GM23248 (cell line): ENCODE data around the gene SCAMP5. TPM values are rescaled to one million over a fixed set of nuclear protein-coding genes. Genes with fewer than 3 reads are reported as not detected.

Experiments
- DNase-seq: peaks from one replicate; pipeline ENCODE4 v3.0.0-alpha.2; 2015
- H2AFZ ChIP-seq: fragments of 200-600 bp; sonication (generic); 2 replicates; pipeline ENCODE4 v1.6.1; 2016; ENCODE audit warnings: antibody characterized with exemption
- H3F3A ChIP-seq: fragments of 200-600 bp; sonication (generic); 2 replicates; pipeline ENCODE4 v1.6.1; 2016; ENCODE audit warnings: mild to moderate bottlenecking, antibody characterized with exemption, mixed run types; ENCODE audit not compliant: insufficient read depth
- H3K27ac ChIP-seq: fragments of 200-600 bp; sonication (generic); 2 replicates; pipeline ENCODE4 v1.5.1; 2016; ENCODE audit warnings: mild to moderate bottlenecking
- H3K27me3 ChIP-seq: fragments of 200-600 bp; sonication (generic); replicated peaks from 2 replicates; pipeline ENCODE4 v1.6.1; 2016; ENCODE audit warnings: mild to moderate bottlenecking; ENCODE audit not compliant: insufficient read depth
- H3K36me3 ChIP-seq: fragments of 200-600 bp; sonication (generic); 2 replicates; pipeline ENCODE4 v1.6.1; 2016; ENCODE audit warnings: low read depth, mild to moderate bottlenecking
- H3K4me1 ChIP-seq: fragments of 200-600 bp; sonication (generic); 2 replicates; pipeline ENCODE4 v1.6.1; 2016; ENCODE audit warnings: mild to moderate bottlenecking; ENCODE audit not compliant: insufficient read depth
- H3K4me2 ChIP-seq: fragments of 200-600 bp; sonication (generic); one replicate; pipeline ENCODE4 v1.6.1; 2016; ENCODE audit warnings: mild to moderate bottlenecking; ENCODE audit not compliant: unreplicated experiment
- H3K4me3 ChIP-seq: fragments of 200-600 bp; sonication (generic); 2 replicates; pipeline ENCODE4 v1.5.1; 2016; ENCODE audit warnings: mild to moderate bottlenecking
- H3K79me2 ChIP-seq: fragments of 200-600 bp; sonication (generic); 2 replicates; pipeline ENCODE4 v1.6.1; 2016; ENCODE audit warnings: mild to moderate bottlenecking; ENCODE audit not compliant: insufficient read depth
- H3K9ac ChIP-seq: fragments of 200-600 bp; sonication (generic); 2 replicates; pipeline ENCODE4 v1.6.1; 2016; ENCODE audit warnings: mild to moderate bottlenecking
- H3K9me2 ChIP-seq: fragments of 200-600 bp; sonication (generic); 2 replicates; pipeline ENCODE4 v1.6.1; 2016; ENCODE audit warnings: mixed run types, mild to moderate bottlenecking, moderate library complexity; ENCODE audit not compliant: insufficient read depth
- H3K9me3 ChIP-seq: fragments of 200-600 bp; sonication (generic); one replicate; pipeline ENCODE4 v1.6.1; 2017; ENCODE audit warnings: low read depth
- H4K20me1 ChIP-seq: fragments of 200-600 bp; sonication (generic); 2 replicates; pipeline ENCODE4 v1.6.0; 2016; ENCODE audit not compliant: insufficient read depth
- EZH2 ChIP-seq: fragments of 200-600 bp; sonication (generic); IDR thresholded peaks from 2 replicates; pipeline ENCODE4 v1.6.1; 2018; ENCODE audit warnings: antibody characterized with exemption, mild to moderate bottlenecking; ENCODE audit not compliant: insufficient read depth, poor library complexity, severe bottlenecking
- EZH2phosphoT487 ChIP-seq: fragments of 200-600 bp; sonication (generic); IDR thresholded peaks from 2 replicates; pipeline ENCODE4 v1.6.1; 2018; ENCODE audit warnings: antibody characterized with exemption, moderate library complexity, mild to moderate bottlenecking, low read depth; ENCODE audit not compliant: insufficient read depth
- WGBS, 2 experiments: methylation state at CpG; one replicate each; pipeline ENCODE4 v1.1.6; 2015 to 2017; ENCODE audit warnings: low lambda C conversion rate in 2 of 2, low coverage in 1 of 2; ENCODE audit errors: missing lambda C conversion rate in 2 of 2; 5-methylcytosine and 5-hydroxymethylcytosine counted together
- in situ Hi-C: fragments of 300-500 bp; cut with MboI; formaldehyde crosslinking; loops from 2 replicates; pipeline ENCODE4 v1.15.0; 2020
- polyA plus RNA-seq: library from polyadenylated mRNA; unstranded; fragments of >200 nt; fragmentation: Nextera tagmentation; extraction: Ambion mirVana; gene quantifications from 2 replicates; pipeline ENCODE4 v1.2.1, GENCODE V29; 2016
- total RNA-seq: library from RNA; depleted of rRNA; stranded (reverse); fragments of >200 nt; shearing (Covaris generic); gene quantifications from 2 replicates; pipeline ENCODE4 v1.2.3, GENCODE V29; 2014

Gene SCAMP5
- total and polyA plus RNA-seq, 2 experiments from 2014 or later: 0.23 to 4.0 TPM

- Histone ChIP-seq H3K4me2 (no peak overlapping the region), H3K4me1 (peaks cover 26% of the 10 kb centered on the region)
- WGBS, 2 experiments: 78 to 80% methylated on average over 14 of the region's 14 CpGs
Observed at GRCh38 chr15:75044258-75044878, 49.0 kb downstream of the SCAMP5 start.

DNA sequence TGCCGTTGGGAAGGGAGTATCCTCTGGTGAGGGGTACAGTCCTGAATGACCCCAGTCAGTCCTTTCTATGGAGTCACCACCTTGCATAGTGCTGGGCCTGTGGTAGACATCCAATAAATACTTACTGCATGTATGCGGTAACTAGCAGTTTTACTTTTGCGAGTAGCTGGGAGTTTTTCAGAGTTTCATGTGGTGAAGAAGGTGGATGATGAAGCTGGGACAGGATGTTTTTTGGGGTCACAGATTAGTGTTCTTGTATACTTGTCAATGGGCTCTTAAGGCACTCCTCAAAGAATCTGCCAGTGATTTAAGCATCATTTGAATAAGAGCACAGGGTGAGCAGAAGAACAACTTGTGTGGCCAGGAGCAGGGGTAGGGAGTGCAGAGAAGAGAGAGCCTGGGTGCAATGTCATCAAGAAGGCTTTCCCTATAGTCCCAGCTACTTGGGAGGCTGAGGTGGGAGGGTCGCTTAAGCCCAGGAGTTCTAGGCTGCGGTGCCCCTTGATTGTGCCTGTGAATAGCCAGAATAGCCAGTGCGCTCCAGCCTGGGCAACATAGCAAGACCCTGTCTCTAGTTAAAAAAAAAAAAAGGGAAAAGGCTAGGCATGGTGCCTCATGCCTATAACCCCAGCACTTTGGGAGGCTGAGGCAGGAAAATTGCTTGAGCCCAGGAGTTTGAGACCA, 50.1 kb downstream of the SCAMP5 start:
- Histone ChIP-seq H3K36me3 (no peaks in the 10 kb centered on the region), H3K79me2 (0 out of 2 replicates have a peak, but pooled peaks cover 4% of the 10 kb centered on the region), H2AFZ (no peak overlapping the region), H3K9me2 (no peaks in the 10 kb centered on the region), H3K4me2 (no peak overlapping the region), H3K4me3 (no peak overlapping the region), H4K20me1 (no peaks in the 10 kb centered on the region), H3K27ac (no peak overlapping the region), H3K9ac (no peak overlapping the region), H3F3A (peaks cover 24% of the 10 kb centered on the region), H3K9me3 (no peaks in the 10 kb centered on the region), H3K4me1 (peaks cover 26% of the 10 kb centered on the region), H3K27me3 (no peaks in the 10 kb centered on the region)
- in situ Hi-C loops: no loop called here
- 93 to 97% methylated on average over 6 of the region's 6 CpGs for WGBS, 2 experiments
- no peak for TF ChIP-seq EZH2
- TF ChIP-seq EZH2phosphoT487: no peak
- no peak for DNase-seq

More at GRCh38 chr15:75044258-75044878, 49.0 kb downstream of the SCAMP5 start:
- TF ChIP-seq EZH2phosphoT487: no peak
- no peak for TF ChIP-seq EZH2
- Histone ChIP-seq H3K9ac (peak overlapping the region; percentile 64), H3K4me3 (no peak overlapping the region; the same call in 1 of the 2 replicates), H3K27me3 (no peaks in the 10 kb centered on the region), H4K20me1 (no peaks in the 10 kb centered on the region), H3K27ac (peak overlapping the region; percentile 80), H3K36me3 (no peaks in the 10 kb centered on the region), H3F3A (peaks cover 24% of the 10 kb centered on the region), H3K79me2 (0 out of 2 replicates have a peak, but pooled peaks cover 4% of the 10 kb centered on the region), H3K9me2 (no peaks in the 10 kb centered on the region), H2AFZ (0 out of 2 replicates have a peak overlapping the region, but pooled peaks have one; percentile 2), H3K9me3 (no peaks in the 10 kb centered on the region)
- no peak for DNase-seq
- in situ Hi-C loops: no loop called here

DNA sequence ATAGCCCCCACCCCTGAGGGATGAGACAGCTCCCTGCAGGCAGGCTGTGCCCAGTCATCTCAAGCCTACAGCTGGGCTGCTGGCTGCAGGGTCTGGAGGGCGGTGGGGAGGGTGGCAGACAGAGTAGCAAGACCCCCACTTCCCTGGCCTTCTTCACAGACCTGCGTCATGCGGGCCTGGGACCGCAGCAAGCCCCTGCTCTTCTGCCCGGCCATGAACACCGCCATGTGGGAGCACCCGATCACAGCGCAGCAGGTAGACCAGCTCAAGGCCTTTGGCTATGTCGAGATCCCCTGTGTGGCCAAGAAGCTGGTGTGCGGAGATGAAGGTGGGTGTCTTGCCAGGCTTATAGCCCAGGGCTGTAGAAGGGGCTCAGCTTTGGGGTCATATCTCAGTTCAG, 53.0 kb downstream of the SCAMP5 start:
- H3K9me2 ChIP-seq: no peaks in the 10 kb centered on the region
- no peaks in the 10 kb centered on the region for H3K79me2 ChIP-seq
- H3K4me3 ChIP-seq: no peak overlapping the region
- H3K4me2 ChIP-seq: no peak overlapping the region
- no peak overlapping the region for H3K9ac ChIP-seq
- peaks cover 15% of the 10 kb centered on the region for H3K4me1 ChIP-seq
- no peaks in the 10 kb centered on the region for H3K27me3 ChIP-seq
- WGBS, 2 experiments: 98 to 99% methylated on average over 10 of the region's 10 CpGs
- in situ Hi-C loops: no loop called here
- no peak overlapping the region for H3K27ac ChIP-seq
- DNase-seq: no peak
- H2AFZ ChIP-seq: no peak overlapping the region
- no peaks in the 10 kb centered on the region for H4K20me1 ChIP-seq
- H3K36me3 ChIP-seq: no peaks in the 10 kb centered on the region
- H3F3A ChIP-seq: peaks cover 11% of the 10 kb centered on the region
- TF ChIP-seq EZH2phosphoT487 (no peak), EZH2 (no peak)
- H3K9me3 ChIP-seq: no peaks in the 10 kb centered on the region

DNA sequence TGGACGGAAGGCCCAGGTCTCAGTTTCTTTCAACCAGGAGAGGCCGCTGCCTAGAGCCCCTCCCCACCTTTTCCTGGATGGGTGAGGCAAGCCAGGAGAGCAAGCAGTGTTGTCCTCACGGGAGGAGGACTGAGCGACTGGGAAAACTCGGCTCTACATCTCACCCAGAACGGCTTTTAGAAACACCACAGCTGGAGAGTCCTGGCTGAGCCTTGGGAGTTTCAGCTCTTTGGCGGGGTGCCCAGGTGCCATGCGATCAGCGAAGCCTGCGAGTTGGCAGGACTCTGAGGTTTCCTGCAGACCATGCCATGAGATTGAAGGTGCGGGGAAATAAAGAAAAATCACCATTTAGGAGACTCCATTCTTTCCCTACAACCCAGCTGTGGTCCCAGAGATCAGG, 54.0 kb downstream of the SCAMP5 start:
- Histone ChIP-seq H3K79me2 (no peaks in the 10 kb centered on the region), H3K27me3 (no peaks in the 10 kb centered on the region), H3K4me3 (no peak overlapping the region), H2AFZ (no peak overlapping the region), H4K20me1 (no peaks in the 10 kb centered on the region), H3K9me3 (no peaks in the 10 kb centered on the region), H3K36me3 (no peaks in the 10 kb centered on the region), H3K4me1 (peaks cover 10% of the 10 kb centered on the region), H3K9me2 (no peaks in the 10 kb centered on the region), H3K27ac (no peak overlapping the region), H3K4me2 (no peak overlapping the region), H3K9ac (no peak overlapping the region), H3F3A (peaks cover 11% of the 10 kb centered on the region)
- in situ Hi-C loops: no loop called here
- WGBS, 2 experiments: 72 to 74% methylated on average over 11 of the region's 11 CpGs
- DNase-seq: no peak
- TF ChIP-seq EZH2phosphoT487: no peak
- TF ChIP-seq EZH2: no peak
